ENCODE results near the gene SLC18A3. TPM values are rescaled to one million over a fixed set of nuclear protein-coding genes. Genes with fewer than 3 reads are reported as not detected.

Gene SLC18A3
- total and polyA plus RNA-seq, 2 experiments from 2014 or later: 1.4 to 4.3 TPM

DNA sequence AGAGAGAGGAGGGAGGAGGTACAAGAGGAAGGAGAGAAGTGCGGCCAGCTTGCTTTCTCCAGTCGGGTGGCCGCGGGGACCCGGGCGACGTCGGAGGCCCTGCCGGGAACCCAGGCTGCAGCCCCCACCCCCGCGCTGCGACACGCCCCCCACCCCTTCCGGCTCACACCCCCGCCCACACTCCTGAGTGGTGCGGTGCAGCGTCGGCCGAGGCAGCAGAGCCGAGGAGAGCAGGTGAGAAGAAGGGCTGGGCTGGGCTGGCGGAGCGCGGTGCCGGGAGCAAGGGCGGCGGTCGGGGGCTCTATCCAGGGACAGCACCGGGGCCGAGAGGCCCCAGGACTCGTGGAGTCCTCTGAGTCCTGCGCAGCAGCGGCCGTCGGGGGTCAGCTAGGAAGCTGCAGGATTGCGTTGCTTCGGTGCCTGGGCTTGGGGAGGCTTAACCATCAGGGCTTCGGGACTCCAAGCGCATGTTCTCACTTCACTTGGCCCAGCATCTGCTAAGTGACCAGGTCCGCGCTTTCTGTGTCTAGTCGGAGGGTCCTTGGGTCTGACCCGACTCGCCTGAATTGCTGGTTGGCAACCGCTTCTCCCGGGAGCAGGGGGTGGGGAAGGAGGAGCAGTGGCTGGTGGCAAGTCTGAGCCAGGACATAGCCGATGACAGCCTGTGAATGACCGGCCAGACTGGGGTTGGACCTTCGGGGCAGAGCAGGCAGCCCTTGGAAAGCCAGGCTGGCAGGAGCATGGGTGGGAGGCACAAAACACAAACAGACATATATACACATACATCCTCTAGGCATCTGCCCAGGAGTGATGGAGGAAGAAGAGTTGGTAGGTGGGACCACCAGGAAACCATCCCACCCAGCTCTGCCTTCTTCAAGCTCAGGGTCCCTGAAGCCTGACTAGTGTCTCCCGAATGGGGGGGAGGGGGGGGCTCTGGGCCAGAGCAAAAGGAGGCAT lies 4.4 kb downstream of the SLC18A3 start:
- DNase-seq (ENCODE audit: low spot score): no peak
- Histone ChIP-seq H3K9me2 (replicated peaks; ENCODE audit: insufficient read depth) (no peaks in the 10 kb centered on the region), H3K27ac (no peak overlapping the region), H3K4me2 (peak overlapping the region; percentile 59), H3K36me3 (replicated peaks; ENCODE audit: insufficient read depth, low read depth) (no peaks in the 10 kb centered on the region), H4K20me1 (ENCODE audit: insufficient read depth, poor library complexity, severe bottlenecking) (no peaks in the 10 kb centered on the region), H3K27me3 (peaks cover 99% of the 10 kb centered on the region), H3K4me3 (no peak overlapping the region), H3K79me2 (no peaks in the 10 kb centered on the region), H3K4me1 (ENCODE audit: insufficient read depth) (peaks cover 10% of the 10 kb centered on the region), H2AFZ (no peak overlapping the region), H3K9me3 (ENCODE audit: low read depth) (no peaks in the 10 kb centered on the region)
- 16% methylated on average over 27 of the region's 49 CpGs for WGBS (ENCODE audit: low lambda C conversion rate, missing lambda C conversion rate)
- TF ChIP-seq EZH2phosphoT487 (IDR thresholded peaks at IDR 0.05; ENCODE audit: low read depth, severe bottlenecking, unreplicated experiment) (no peak), EZH2 (IDR thresholded peaks at IDR 0.05; ENCODE audit: borderline replicate concordance) (peak; percentile 65)
- TF ChIP-seq, protein P1, sequence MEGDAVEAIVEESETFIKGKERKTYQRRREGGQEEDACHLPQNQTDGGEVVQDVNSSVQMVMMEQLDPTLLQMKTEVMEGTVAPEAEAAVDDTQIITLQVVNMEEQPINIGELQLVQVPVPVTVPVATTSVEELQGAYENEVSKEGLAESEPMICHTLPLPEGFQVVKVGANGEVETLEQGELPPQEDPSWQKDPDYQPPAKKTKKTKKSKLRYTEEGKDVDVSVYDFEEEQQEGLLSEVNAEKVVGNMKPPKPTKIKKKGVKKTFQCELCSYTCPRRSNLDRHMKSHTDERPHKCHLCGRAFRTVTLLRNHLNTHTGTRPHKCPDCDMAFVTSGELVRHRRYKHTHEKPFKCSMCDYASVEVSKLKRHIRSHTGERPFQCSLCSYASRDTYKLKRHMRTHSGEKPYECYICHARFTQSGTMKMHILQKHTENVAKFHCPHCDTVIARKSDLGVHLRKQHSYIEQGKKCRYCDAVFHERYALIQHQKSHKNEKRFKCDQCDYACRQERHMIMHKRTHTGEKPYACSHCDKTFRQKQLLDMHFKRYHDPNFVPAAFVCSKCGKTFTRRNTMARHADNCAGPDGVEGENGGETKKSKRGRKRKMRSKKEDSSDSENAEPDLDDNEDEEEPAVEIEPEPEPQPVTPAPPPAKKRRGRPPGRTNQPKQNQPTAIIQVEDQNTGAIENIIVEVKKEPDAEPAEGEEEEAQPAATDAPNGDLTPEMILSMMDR (IDR thresholded peaks at IDR 0.05; ENCODE audit: poor library complexity): no peak

DNA sequence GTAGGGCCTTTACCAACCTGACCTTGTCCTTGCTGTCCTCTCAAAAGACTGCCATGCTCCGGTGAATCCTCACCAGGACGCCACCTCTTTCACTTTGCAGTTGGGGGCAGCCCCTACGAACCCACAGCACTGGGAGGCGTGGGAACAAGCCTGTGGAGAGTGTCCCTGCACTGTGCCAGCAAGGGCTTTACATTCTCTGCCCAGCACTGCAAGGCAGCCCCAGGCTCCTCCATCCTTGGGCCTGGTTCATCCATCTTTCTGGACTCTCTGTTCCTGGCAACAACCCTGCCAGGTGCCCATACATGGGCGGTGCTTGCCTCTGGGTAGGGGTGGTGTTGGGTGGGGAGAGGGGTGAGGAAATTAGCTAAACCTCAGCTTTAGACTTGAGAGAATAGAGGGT lies 5.1 kb downstream of the SLC18A3 start:
- DNase-seq (ENCODE audit: low spot score): no peak
- TF ChIP-seq, protein P1 (IDR thresholded peaks at IDR 0.05; ENCODE audit: poor library complexity): no peak
- TF ChIP-seq EZH2phosphoT487 (IDR thresholded peaks at IDR 0.05; ENCODE audit: low read depth, severe bottlenecking, unreplicated experiment): no peak
- H3K9me3 ChIP-seq (ENCODE audit: low read depth): no peaks in the 10 kb centered on the region
- peaks cover 10% of the 10 kb centered on the region for H3K4me1 ChIP-seq (ENCODE audit: insufficient read depth)
- H3K9me2 ChIP-seq (replicated peaks; ENCODE audit: insufficient read depth): no peaks in the 10 kb centered on the region
- no peaks in the 10 kb centered on the region for H3K79me2 ChIP-seq
- H4K20me1 ChIP-seq (ENCODE audit: insufficient read depth, poor library complexity, severe bottlenecking): no peaks in the 10 kb centered on the region
- no peak overlapping the region for H3K27ac ChIP-seq
- H3K36me3 ChIP-seq (replicated peaks; ENCODE audit: insufficient read depth, low read depth): no peaks in the 10 kb centered on the region
- 81% methylated on average over 5 of the region's 5 CpGs for WGBS (ENCODE audit: low lambda C conversion rate, missing lambda C conversion rate)
- H2AFZ ChIP-seq: no peak overlapping the region
- H3K4me2 ChIP-seq: no peak overlapping the region
- no peak overlapping the region for H3K4me3 ChIP-seq
- peaks cover 95% of the 10 kb centered on the region for H3K27me3 ChIP-seq

DNA sequence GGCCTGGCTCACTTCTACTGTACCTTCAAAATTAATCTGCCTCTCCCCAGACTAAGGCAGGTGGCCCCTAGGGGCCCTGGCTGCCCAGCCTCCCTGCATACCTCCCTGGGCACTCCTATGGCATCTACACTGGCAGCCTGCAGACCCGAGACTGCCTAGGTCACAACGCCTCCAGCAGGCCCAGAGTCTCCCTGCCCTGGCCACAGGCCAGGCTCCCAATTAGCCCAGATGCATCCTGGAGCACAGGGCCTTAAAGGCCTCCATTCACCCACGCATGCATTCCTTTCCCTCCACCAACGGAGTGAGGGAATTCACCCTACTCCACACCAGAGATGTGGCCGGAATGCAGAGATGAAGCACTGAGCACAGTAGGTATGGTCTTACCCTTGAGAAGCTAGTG lies 5.6 kb downstream of the SLC18A3 start:
- Histone ChIP-seq H3K9me3 (ENCODE audit: low read depth) (no peaks in the 10 kb centered on the region), H4K20me1 (ENCODE audit: insufficient read depth, poor library complexity, severe bottlenecking) (no peaks in the 10 kb centered on the region), H3K27me3 (peaks cover 90% of the 10 kb centered on the region), H3K79me2 (no peaks in the 10 kb centered on the region), H3K9me2 (replicated peaks; ENCODE audit: insufficient read depth) (no peaks in the 10 kb centered on the region), H2AFZ (no peak overlapping the region), H3K4me2 (no peak overlapping the region), H3K27ac (no peak overlapping the region), H3K4me1 (ENCODE audit: insufficient read depth) (peaks cover 7% of the 10 kb centered on the region), H3K36me3 (replicated peaks; ENCODE audit: insufficient read depth, low read depth) (no peaks in the 10 kb centered on the region), H3K4me3 (no peak overlapping the region)
- 71% methylated on average over 5 of the region's 5 CpGs for WGBS (ENCODE audit: low lambda C conversion rate, missing lambda C conversion rate)
- TF ChIP-seq EZH2 (IDR thresholded peaks at IDR 0.05; ENCODE audit: borderline replicate concordance): no peak
- TF ChIP-seq, protein P1 (IDR thresholded peaks at IDR 0.05; ENCODE audit: poor library complexity): no peak
- DNase-seq (ENCODE audit: low spot score): no peak
